Astrocyte (in vitro differentiated cells and primary cell): ENCODE data around the gene SAPCD2. TPM values are rescaled to one million over a fixed set of nuclear protein-coding genes. Genes with fewer than 3 reads are reported as not detected.

Experiments used
- DNase-seq: peaks from one replicate; pipeline ENCODE4 v3.0.0-alpha.2; 2010; ENCODE audit warnings: low read depth
- FAIRE-seq: peaks from 2 replicates; lab custom pipeline; 2011; peaks lifted over from hg19 to GRCh38; lab: Jason Lieb, UNC
- H2AFZ ChIP-seq: 2 replicates; pipeline ENCODE4 v1.6.0; 2012; ENCODE audit warnings: low read depth, low read length, inconsistent platforms
- H3K27ac ChIP-seq: 2 replicates; pipeline ENCODE4 v1.5.1; 2011; ENCODE audit warnings: low read depth, low read length, inconsistent platforms
- H3K27me3 ChIP-seq: 2 replicates; pipeline ENCODE4 v1.6.0; 2011; ENCODE audit warnings: low read length, inconsistent platforms; ENCODE audit not compliant: insufficient read depth
- H3K36me3 ChIP-seq: 2 replicates; pipeline ENCODE4 v1.5.1; 2011; ENCODE audit warnings: low read length, inconsistent platforms; ENCODE audit not compliant: insufficient read depth
- H3K4me1 ChIP-seq: 2 replicates; pipeline ENCODE4 v1.5.1; 2011; ENCODE audit warnings: low read length, inconsistent platforms; ENCODE audit not compliant: insufficient read depth
- H3K4me2 ChIP-seq: 2 replicates; pipeline ENCODE4 v1.6.0; 2012; ENCODE audit warnings: low read length, inconsistent platforms
- H3K4me3 ChIP-seq: 2 replicates; pipeline ENCODE4 v1.5.1; 2011; ENCODE audit warnings: low read depth, mild to moderate bottlenecking, low read length, inconsistent platforms; ENCODE audit not compliant: insufficient read depth
- H3K79me2 ChIP-seq: 2 replicates; pipeline ENCODE4 v1.6.0; 2012; ENCODE audit warnings: mild to moderate bottlenecking, low read length, inconsistent platforms; ENCODE audit not compliant: insufficient read depth
- H3K9ac ChIP-seq: 2 replicates; pipeline ENCODE4 v1.6.0; 2012; ENCODE audit warnings: mild to moderate bottlenecking, low read length, inconsistent platforms
- H3K9me3 ChIP-seq: 2 replicates; pipeline ENCODE4 v1.5.1; 2012; ENCODE audit warnings: low read depth, mild to moderate bottlenecking, low read length, inconsistent platforms; ENCODE audit not compliant: insufficient read depth
- H4K20me1 ChIP-seq: 2 replicates; pipeline ENCODE4 v1.6.0; 2012; ENCODE audit warnings: low read length, inconsistent platforms; ENCODE audit not compliant: insufficient read depth
- H3K27ac Mint-ChIP-seq: one replicate; pipeline ENCODE4 v1.8.0; 2021; ENCODE audit warnings: mild to moderate bottlenecking, mixed read lengths; ENCODE audit not compliant: unreplicated experiment
- H3K27me3 Mint-ChIP-seq: one replicate; pipeline ENCODE4 v1.8.0; 2021; ENCODE audit warnings: low read depth, mixed read lengths; ENCODE audit not compliant: unreplicated experiment
- H3K36me3 Mint-ChIP-seq: one replicate; pipeline ENCODE4 v1.8.0; 2021; ENCODE audit warnings: low read depth, mixed read lengths; ENCODE audit not compliant: unreplicated experiment
- H3K4me1 Mint-ChIP-seq: one replicate; pipeline ENCODE4 v1.8.0; 2021; ENCODE audit warnings: low read depth, mixed read lengths; ENCODE audit not compliant: unreplicated experiment
- H3K4me3 Mint-ChIP-seq: one replicate; pipeline ENCODE4 v1.8.0; 2021; ENCODE audit warnings: mild to moderate bottlenecking, moderate library complexity, mixed read lengths; ENCODE audit not compliant: unreplicated experiment
- H3K9me3 Mint-ChIP-seq: one replicate; pipeline ENCODE4 v1.8.0; 2021; ENCODE audit warnings: mild to moderate bottlenecking, mixed read lengths; ENCODE audit not compliant: unreplicated experiment
- EZH2 ChIP-seq: IDR thresholded peaks from 2 replicates; pipeline ENCODE4 v1.6.1; 2012; ENCODE audit warnings: mild to moderate bottlenecking, low read length, inconsistent platforms; ENCODE audit not compliant: insufficient read depth
- total RNA-seq: library from RNA; stranded (reverse); gene quantifications from 2 replicates; pipeline ENCODE4 v1.2.1, GENCODE V29; 2021
- TF ChIP-seq, protein P1 (sequence below): IDR thresholded peaks from 2 replicates; pipeline ENCODE4 v1.5.1; 2011; ENCODE audit warnings: low read depth, mild to moderate bottlenecking, inconsistent platforms, low read length, moderate library complexity; ENCODE audit not compliant: insufficient read depth

The SAPCD2 gene
- total RNA-seq, 1 donor from 2014 or later: 0.43 TPM

DNA sequence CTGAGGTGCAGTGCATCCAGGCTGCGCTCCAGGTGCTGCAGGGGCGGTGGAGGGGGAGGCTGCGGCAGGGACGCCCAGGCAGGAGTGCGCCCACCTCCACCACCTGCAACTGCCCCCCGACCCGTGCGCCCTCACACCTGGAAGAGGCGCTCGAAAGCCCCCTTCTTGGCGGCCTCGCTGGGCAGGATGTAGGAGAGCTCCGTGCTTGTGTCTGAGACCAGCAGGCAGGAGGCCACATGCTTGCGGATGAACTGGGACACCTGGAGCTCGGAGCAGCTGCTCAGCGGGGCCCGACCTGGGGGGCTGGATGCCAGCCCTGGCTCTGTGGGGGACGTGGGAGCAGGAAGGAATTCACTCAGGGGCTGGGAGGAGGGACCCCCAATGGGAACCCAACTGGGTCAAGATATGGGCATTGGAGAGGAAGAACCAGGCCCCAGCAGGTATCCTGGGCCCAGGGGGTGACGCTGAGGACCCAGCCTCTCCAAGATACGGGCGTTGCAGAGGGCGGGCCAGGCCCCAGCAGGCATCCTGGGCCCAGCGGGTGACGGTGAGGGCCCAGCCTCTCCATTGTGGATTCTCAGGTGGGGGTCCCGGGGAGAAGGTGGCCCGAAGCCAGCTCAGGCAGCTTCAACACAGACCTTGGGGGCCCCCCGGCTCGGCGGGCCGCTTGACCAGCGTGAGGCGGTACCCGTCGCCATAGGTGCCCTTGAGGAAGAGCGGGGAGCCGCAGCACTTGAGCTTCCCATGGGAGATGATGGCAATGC lies 55.4 kb downstream of the SAPCD2 start:
- Histone ChIP-seq H3K4me3 (no peak overlapping the region), H3K27ac (no peak overlapping the region), H3K4me1 (no peaks in the 10 kb centered on the region), H2AFZ (no peak overlapping the region), H3K79me2 (no peaks in the 10 kb centered on the region), H3K9ac (no peak overlapping the region), H3K27me3 (no peaks in the 10 kb centered on the region), H4K20me1 (no peaks in the 10 kb centered on the region), H3K36me3 (no peaks in the 10 kb centered on the region), H3K4me2 (no peak overlapping the region), H3K9me3 (no peaks in the 10 kb centered on the region)
- peaks cover 3% of the 10 kb centered on the region for H3K27me3 Mint-ChIP-seq
- H3K4me1 Mint-ChIP-seq: no peaks in the 10 kb centered on the region
- no peak overlapping the region for H3K27ac Mint-ChIP-seq
- H3K36me3 Mint-ChIP-seq: peaks cover 8% of the 10 kb centered on the region
- no peaks in the 10 kb centered on the region for H3K9me3 Mint-ChIP-seq
- FAIRE-seq (no peak), DNase-seq (no peak)
- H3K4me3 Mint-ChIP-seq: no peak overlapping the region
- TF ChIP-seq EZH2: no peak
- TF ChIP-seq, protein P1, sequence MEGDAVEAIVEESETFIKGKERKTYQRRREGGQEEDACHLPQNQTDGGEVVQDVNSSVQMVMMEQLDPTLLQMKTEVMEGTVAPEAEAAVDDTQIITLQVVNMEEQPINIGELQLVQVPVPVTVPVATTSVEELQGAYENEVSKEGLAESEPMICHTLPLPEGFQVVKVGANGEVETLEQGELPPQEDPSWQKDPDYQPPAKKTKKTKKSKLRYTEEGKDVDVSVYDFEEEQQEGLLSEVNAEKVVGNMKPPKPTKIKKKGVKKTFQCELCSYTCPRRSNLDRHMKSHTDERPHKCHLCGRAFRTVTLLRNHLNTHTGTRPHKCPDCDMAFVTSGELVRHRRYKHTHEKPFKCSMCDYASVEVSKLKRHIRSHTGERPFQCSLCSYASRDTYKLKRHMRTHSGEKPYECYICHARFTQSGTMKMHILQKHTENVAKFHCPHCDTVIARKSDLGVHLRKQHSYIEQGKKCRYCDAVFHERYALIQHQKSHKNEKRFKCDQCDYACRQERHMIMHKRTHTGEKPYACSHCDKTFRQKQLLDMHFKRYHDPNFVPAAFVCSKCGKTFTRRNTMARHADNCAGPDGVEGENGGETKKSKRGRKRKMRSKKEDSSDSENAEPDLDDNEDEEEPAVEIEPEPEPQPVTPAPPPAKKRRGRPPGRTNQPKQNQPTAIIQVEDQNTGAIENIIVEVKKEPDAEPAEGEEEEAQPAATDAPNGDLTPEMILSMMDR: no peak

DNA sequence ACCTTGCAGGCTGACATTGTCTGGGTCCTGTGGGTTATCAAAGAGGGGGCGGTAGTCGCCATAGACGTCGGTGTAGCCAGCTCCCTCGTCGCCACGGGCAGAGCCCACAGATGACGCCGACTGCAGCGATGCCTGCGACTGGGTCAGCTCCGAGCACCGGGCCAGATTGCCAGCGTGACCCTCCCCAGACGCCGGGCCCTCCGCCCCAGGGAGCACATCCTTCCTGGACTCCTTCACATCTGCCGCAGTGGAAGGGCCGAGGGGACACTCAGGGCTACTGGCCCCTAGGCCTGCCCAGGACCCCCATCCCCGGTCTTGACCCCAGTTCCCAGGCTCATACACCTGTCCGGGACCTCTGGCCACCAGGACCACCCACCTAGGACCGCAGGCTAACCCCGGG lies 56.2 kb downstream of the SAPCD2 start:
- H3K4me1 ChIP-seq: no peaks in the 10 kb centered on the region

DNA sequence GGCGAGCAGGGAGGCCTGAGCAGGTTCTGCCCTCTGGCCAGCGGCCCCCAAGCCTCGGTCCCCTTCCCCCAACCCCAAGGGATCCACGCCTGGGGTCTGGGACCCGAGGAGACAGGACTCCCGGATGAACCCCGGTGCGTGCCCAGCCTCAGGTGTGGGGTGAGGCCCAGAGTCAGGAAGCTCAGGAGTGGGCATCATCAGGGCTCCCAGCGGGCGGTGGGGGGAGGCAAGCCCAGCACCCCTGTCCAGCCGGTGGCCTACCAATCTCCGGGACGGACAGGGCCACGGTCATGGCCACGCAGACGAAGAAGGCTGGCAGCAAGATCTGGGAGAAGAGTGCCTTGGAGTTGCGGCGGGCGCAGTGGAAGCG lies 56.8 kb downstream of the SAPCD2 start:
- peaks cover 9% of the 10 kb centered on the region for H3K36me3 Mint-ChIP-seq
- no peak overlapping the region for H3K4me3 ChIP-seq
- H4K20me1 ChIP-seq: no peaks in the 10 kb centered on the region
- no peaks in the 10 kb centered on the region for H3K9me3 ChIP-seq
- H3K36me3 ChIP-seq: no peaks in the 10 kb centered on the region
- no peaks in the 10 kb centered on the region for H3K79me2 ChIP-seq
- no peak for TF ChIP-seq EZH2
- TF ChIP-seq, protein P1: no peak
- no peaks in the 10 kb centered on the region for H3K27me3 Mint-ChIP-seq
- H3K4me1 ChIP-seq: no peaks in the 10 kb centered on the region
- no peak for FAIRE-seq
- H3K4me3 Mint-ChIP-seq: no peak overlapping the region
- no peak overlapping the region for H3K27ac Mint-ChIP-seq
- H3K27me3 ChIP-seq: no peaks in the 10 kb centered on the region
- H3K27ac ChIP-seq: no peak overlapping the region
- no peak overlapping the region for H3K4me2 ChIP-seq
- H2AFZ ChIP-seq: no peak overlapping the region
- H3K9ac ChIP-seq: no peak overlapping the region
- DNase-seq: no peak
- no peaks in the 10 kb centered on the region for H3K4me1 Mint-ChIP-seq
- H3K9me3 Mint-ChIP-seq: no peaks in the 10 kb centered on the region

More for the DNA sequence above, 56.2 kb downstream of the SAPCD2 start:
- H3K4me3 Mint-ChIP-seq: no peak overlapping the region
- no peak overlapping the region for H3K27ac Mint-ChIP-seq
- H3K27me3 ChIP-seq: no peaks in the 10 kb centered on the region
- H3K36me3 ChIP-seq: no peaks in the 10 kb centered on the region
- no peaks in the 10 kb centered on the region for H3K9me3 ChIP-seq
- H3K4me2 ChIP-seq: no peak overlapping the region
- H3K9ac ChIP-seq: no peak overlapping the region
- no peaks in the 10 kb centered on the region for H4K20me1 ChIP-seq
- H3K4me1 Mint-ChIP-seq: no peaks in the 10 kb centered on the region
- DNase-seq (no peak), FAIRE-seq (no peak)
- H3K27me3 Mint-ChIP-seq: no peaks in the 10 kb centered on the region
- peaks cover 9% of the 10 kb centered on the region for H3K36me3 Mint-ChIP-seq
- H3K9me3 Mint-ChIP-seq: no peaks in the 10 kb centered on the region
- H3K79me2 ChIP-seq: no peaks in the 10 kb centered on the region
- no peak for TF ChIP-seq EZH2
- H3K4me3 ChIP-seq: no peak overlapping the region
- no peak overlapping the region for H3K27ac ChIP-seq
- no peak overlapping the region for H2AFZ ChIP-seq
